BJ (cell line): ENCODE measurements around the gene NPY4R2. TPM values are rescaled to one million over a fixed set of nuclear protein-coding genes. Genes with fewer than 3 reads are reported as not detected.
"Not testable (repeated sequence)": the region's sequence is repeated elsewhere in the genome, so short reads cannot be mapped to it uniquely, and the experiment has no call there.

Source experiments
- CTCF ChIA-PET: fragments of 350-600 bp; formaldehyde crosslinking; extraction: SDS; loops from one replicate; lab custom pipeline; 2021; ENCODE audit warnings: antibody characterized with exemption, inconsistent platforms; lab: Yijun Ruan, JAX
- POLR2A ChIA-PET: fragments of 300-600 bp; sonication (Branson Sonifier 250); formaldehyde crosslinking; extraction: SDS; loops from one replicate; lab custom pipeline; 2021; ENCODE audit warnings: antibody characterized with exemption; lab: Charles Lee
- DNase-seq: peaks from one replicate; pipeline ENCODE4 v3.0.0-alpha.2; 2011; ENCODE audit warnings: low read depth
- H3K27me3 ChIP-seq: 2 replicates; pipeline ENCODE4 v1.6.0; 2011; ENCODE audit warnings: low read length; ENCODE audit not compliant: control insufficient read depth, insufficient read depth
- H3K36me3 ChIP-seq: 2 replicates; pipeline ENCODE4 v1.5.1; 2011; ENCODE audit warnings: low read length; ENCODE audit not compliant: control insufficient read depth, insufficient read depth
- H3K4me3 ChIP-seq: 2 replicates; pipeline ENCODE4 v1.5.1; 2011; ENCODE audit warnings: low read depth, mild to moderate bottlenecking, control low read depth, low read length
- polyA plus RNA-seq: library from polyadenylated mRNA; depleted of rRNA; stranded (reverse); fragments of >200 nt; gene quantifications from 2 replicates; pipeline ENCODE4 v1.2.3, GENCODE V29; 2011; rRNA removed

NPY4R2 gene
- polyA plus RNA-seq, 1 experiment: 0.04 TPM

DNA sequence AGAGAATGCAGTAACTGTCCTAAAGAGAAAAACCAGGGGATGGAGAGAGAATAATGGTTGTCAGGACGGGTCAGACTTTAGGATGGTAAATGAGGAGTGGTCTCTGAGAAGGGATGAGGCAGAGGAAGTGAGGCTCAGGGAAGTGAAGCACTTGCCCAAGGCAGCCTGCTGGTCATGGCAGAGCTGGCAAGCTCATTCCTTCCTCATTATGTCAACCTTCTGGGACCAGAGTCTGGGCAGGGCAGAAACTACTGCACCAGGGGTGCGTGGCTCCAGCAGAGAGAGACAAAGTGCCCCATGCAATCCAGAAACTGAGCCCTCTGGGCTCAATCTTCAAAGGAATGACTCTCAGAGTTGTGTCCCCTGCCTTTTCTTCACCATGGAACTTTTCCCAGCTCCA lies 53.6 kb downstream of the NPY4R2 start:
- H3K4me3 ChIP-seq, POLR2A ChIA-PET, H3K27me3 ChIP-seq, H3K36me3 ChIP-seq, CTCF ChIA-PET, DNase-seq: not testable (repeated sequence)

Other genes with a start within 250 kb of the NPY4R2 start
- 0.85 and 2.0 TPM in 2 replicates for gene SYT15B, start 155.1 kb upstream of the NPY4R2 start, polyA plus RNA-seq
- gene FAM25C, start 81.1 kb downstream of the NPY4R2 start, polyA plus RNA-seq: not detected in 2 replicates